Heart left ventricle (tissue), 13 donors: ENCODE results near the gene RPS10.

ENCODE experiments used
- CTCF ChIP-seq, 12 donors: fragments of 200-600 bp; sonication (generic) in 4 of 12; IDR thresholded peaks; one replicate each; pipeline versions ENCODE4 v1.5.0 to v1.8.0; 2018 to 2022; ENCODE audit warnings: antibody characterized with exemption in 12 of 12, mild to moderate bottlenecking in 5 of 12
- POLR2A ChIP-seq, 2 donors: fragments of 450-650 bp; IDR thresholded peaks; one replicate each; pipeline ENCODE4 v1.6.1; 2017; ENCODE audit warnings: antibody characterized with exemption in 2 of 2, mild to moderate bottlenecking in 2 of 2, moderate library complexity in 2 of 2
- donor health status: ischemic (EF 13 %, LVEDD 7.1; RV severe dilation, severe dysfunction).
- donor health status: DM: no; HTN: yes; CAD: no.
- donor health status: DM: no; HTN: no; CAD: no.
- donor health status: ischemic (EF 25% LVEDD 6.9; RV normal size, moderate dysfunction).
- donor health status: ischemic (EF 25% LVEDD 5.7; RV mildly dilated, moderate dysfunction).
- donor health status: ischemic (EF 35%, LVEDD 5.7; RV mildly dilated, moderate dysfunction).
- donor health status: nonischemic (EF 11% LVEDD 7.7; RV severe dilation, severe dysfunction).
- donor health status: DM: yes; HTN: yes; CAD: no.
- donor health status: PGD.
- donor health status: ischemic (EF 29% LVEDD 5.4; RV normal size, mild dysfunction).
- donor health status: nonischemic (EF 23%, LVEDD 6.1; RV moderate dilation, normal function).

- TF ChIP-seq POLR2A (IDR thresholded peaks at IDR 0.05) (no peak), CTCF (IDR thresholded peaks at IDR 0.05) (no peak)
Measured at GRCh38 chr6:34457382-34457741, 31.5 kb upstream of the RPS10 start.
